ENCODE data around the gene ADPRM.
"Not testable (repeated sequence)": the region's sequence is repeated elsewhere in the genome, so short reads cannot be mapped to it uniquely, and the experiment has no call there.

Gene ADPRM

GRCh38 chr17:10716218-10716617, 18.8 kb downstream of the ADPRM start:
- in situ Hi-C loops (cut with HindIII; ENCODE audit: low pct_unique_long_range_greater_than_20kb, low sequenced_read_pairs): no loop called here
- TF ChIP-seq JUND (IDR thresholded peaks at IDR 0.05; ENCODE audit: low read depth): no peak
- DNase-seq (ENCODE audit: low read depth in 1 of 2, low spot score in 1 of 2): no peak

DNA sequence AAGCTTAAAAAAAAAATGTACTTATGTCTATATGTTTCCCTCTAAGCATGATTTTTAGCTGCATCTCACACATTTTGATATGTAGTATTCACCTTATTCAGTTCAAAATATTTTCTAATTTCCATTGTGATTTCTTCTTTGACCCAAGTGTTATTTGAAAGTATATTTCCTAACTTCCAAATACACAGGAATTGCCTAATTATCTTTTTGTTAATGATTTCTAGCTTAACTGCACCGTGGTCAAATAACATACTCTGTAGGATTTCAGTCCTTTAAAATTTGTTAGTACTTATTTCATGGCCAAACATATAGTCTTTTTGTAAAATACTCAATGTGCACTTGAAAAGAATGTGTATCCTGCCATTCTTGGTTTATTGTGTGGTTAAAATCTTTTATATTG, 21.2 kb downstream of the ADPRM start:
- no peak for TF ChIP-seq JUND (IDR thresholded peaks at IDR 0.05; ENCODE audit: low read depth)
- in situ Hi-C loops (cut with HindIII; ENCODE audit: low pct_unique_long_range_greater_than_20kb, low sequenced_read_pairs): no loop called here
- no peak for DNase-seq (ENCODE audit: low read depth in 1 of 2, low spot score in 1 of 2)

- TF ChIP-seq JUND (IDR thresholded peaks at IDR 0.05; ENCODE audit: low read depth): no peak
- in situ Hi-C loops (cut with HindIII; ENCODE audit: low pct_unique_long_range_greater_than_20kb, low sequenced_read_pairs): no loop called here
- DNase-seq (ENCODE audit: low read depth in 1 of 2, low spot score in 1 of 2): no peak
Measured at GRCh38 chr17:10724546-10725195, 27.3 kb downstream of the ADPRM start.

GRCh38 chr17:10725262-10725661, 27.9 kb downstream of the ADPRM start:
- DNase-seq (ENCODE audit: low read depth in 1 of 2, low spot score in 1 of 2): no peak
- TF ChIP-seq JUND (IDR thresholded peaks at IDR 0.05; ENCODE audit: low read depth): no peak
- in situ Hi-C loops (cut with HindIII; ENCODE audit: low pct_unique_long_range_greater_than_20kb, low sequenced_read_pairs): no loop called here

GRCh38 chr17:10726196-10726595, 28.8 kb downstream of the ADPRM start:
- TF ChIP-seq JUND (IDR thresholded peaks at IDR 0.05; ENCODE audit: low read depth): no peak
- in situ Hi-C loops (cut with HindIII; ENCODE audit: low pct_unique_long_range_greater_than_20kb, low sequenced_read_pairs): no loop called here

DNA sequence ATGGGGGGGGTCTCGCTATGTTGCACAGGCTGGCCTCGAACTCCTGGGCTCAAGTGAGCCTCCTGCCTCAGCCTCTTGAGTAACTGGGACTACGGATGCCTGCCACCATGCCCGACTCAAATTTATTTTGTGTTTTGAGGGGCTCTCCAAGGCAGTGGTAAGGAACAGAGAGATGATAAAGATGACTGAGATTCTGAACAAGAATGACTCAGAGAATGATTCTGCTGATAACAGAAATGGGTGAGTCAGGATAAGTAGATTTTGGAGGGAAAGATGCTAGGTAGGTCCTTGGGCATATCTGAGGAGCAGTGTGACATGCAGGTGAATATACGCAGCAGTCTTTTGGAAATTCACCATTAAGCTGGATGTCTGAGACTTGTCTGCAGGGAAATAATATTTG, 29.8 kb downstream of the ADPRM start:
- TF ChIP-seq JUND (IDR thresholded peaks at IDR 0.05; ENCODE audit: low read depth): no peak
- DNase-seq (ENCODE audit: low read depth in 1 of 2, low spot score in 1 of 2): no peak
- in situ Hi-C loops (cut with HindIII; ENCODE audit: low pct_unique_long_range_greater_than_20kb, low sequenced_read_pairs): no loop called here

More at GRCh38 chr17:10726196-10726595, 28.8 kb downstream of the ADPRM start:
- no peak for DNase-seq (ENCODE audit: low read depth in 1 of 2, low spot score in 1 of 2)

GRCh38 chr17:10728331-10728892, 31.0 kb downstream of the ADPRM start:
- no peak for DNase-seq (ENCODE audit: low read depth in 1 of 2, low spot score in 1 of 2)
- no peak for TF ChIP-seq JUND (IDR thresholded peaks at IDR 0.05; ENCODE audit: low read depth)
- in situ Hi-C loops (cut with HindIII; ENCODE audit: low pct_unique_long_range_greater_than_20kb, low sequenced_read_pairs): no loop called here

DNA sequence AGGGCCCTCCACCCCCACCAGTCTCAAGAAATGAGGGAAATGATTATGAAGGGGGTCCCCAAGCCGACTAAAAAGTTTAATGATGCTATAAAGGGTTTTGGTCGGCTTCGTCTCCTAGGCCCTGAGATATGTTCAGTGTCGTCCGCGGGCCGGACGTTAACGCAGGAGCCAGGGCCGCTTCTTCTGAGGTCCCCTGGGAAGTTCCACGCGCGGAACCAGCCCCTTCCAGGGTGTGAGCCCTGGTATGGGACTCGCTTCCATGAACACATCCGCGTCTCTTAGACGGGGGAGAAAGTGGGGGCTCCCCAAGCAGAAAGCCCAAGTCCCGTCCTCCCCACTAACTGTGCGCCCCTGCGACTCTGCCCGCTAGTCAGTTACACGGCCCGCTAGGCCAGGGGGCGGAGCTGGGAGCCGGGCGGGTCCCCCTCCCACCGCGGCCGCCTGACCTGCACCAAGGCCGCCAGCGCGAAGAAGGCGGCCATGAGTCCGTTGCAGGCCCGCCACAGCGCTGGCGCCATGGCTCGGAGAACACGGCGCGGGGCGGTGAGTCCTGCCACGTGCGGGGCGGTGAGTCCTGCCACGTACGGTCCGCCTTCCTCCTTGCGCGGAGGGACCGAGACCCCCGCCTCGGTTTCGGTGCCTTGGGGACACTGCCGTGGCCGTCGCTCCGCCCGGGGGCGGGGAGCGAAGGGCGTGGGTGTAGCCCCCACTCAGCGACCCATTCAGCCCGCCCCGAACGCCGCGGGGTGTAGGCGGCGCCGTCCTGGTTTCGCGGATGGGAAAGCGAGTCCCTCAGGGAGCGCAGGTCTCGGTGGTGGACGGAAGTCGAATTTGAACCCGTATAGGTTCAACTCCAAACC, 32.2 kb downstream of the ADPRM start, which contains the start of gene TMEM220:
Gene TMEM220, minus strand, starts transcription at position 690 of the 860 bp plus-strand sequence. Its CDS starts 172 bp downstream, at position 518.
- DNase-seq (ENCODE audit: low read depth in 1 of 2, low spot score in 1 of 2): no peak
- in situ Hi-C loops (cut with HindIII; ENCODE audit: low pct_unique_long_range_greater_than_20kb, low sequenced_read_pairs): no loop called here

GRCh38 chr17:10730247-10730646, 32.9 kb downstream of the ADPRM start:
- in situ Hi-C loops (cut with HindIII; ENCODE audit: low pct_unique_long_range_greater_than_20kb, low sequenced_read_pairs); DNase-seq (ENCODE audit: low read depth in 1 of 2, low spot score in 1 of 2): not testable (repeated sequence)

More for the DNA sequence above, 32.2 kb downstream of the ADPRM start, which contains the start of gene TMEM220:
- no peak for TF ChIP-seq JUND (IDR thresholded peaks at IDR 0.05; ENCODE audit: low read depth)

- in situ Hi-C loops (cut with HindIII; ENCODE audit: low pct_unique_long_range_greater_than_20kb, low sequenced_read_pairs): no loop called here
- no peak for DNase-seq (ENCODE audit: low read depth in 1 of 2, low spot score in 1 of 2)
- no peak for TF ChIP-seq JUND (IDR thresholded peaks at IDR 0.05; ENCODE audit: low read depth)
Measured at GRCh38 chr17:10731408-10731879, 34.0 kb downstream of the ADPRM start.

DNA sequence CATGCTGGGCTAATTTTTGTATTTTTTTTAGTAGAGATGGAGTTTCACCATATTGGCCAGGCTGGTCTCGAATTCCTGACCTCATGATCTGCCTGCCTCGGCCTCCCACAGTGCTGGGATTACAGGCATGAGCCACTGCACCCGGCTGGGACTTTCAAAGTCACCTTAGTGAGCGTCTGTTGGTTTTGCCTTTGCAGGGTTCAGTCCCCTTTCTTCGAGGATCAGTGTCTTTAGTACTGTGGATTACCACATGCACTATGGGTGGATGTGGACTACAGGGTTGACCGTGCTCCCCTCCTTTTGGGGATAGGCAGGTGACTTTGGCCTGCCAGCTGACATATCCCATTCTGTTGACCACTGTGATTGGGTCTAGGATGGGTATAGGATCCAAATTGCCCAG, 34.7 kb downstream of the ADPRM start:
- in situ Hi-C loops (cut with HindIII; ENCODE audit: low pct_unique_long_range_greater_than_20kb, low sequenced_read_pairs); DNase-seq (ENCODE audit: low read depth in 1 of 2, low spot score in 1 of 2): not testable (repeated sequence)

DNA sequence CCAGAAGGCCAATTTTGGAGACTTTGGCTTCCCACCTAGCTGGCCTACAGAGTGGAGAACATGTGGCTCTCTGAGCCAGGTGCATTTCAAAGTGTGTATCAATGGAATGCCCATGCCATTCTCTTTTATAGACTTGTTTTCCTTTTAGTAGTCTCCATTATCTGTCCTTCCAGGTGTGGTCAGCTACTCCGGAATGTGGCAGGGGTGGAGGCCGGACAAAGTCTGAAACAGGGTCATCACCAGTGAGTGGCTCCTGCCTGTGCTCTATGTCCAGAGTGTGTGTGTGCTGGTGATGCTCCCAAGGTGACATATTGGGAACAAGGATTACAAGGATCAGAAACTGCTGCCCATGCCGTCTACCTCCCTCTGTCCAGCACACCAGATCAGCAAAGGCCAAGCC, 36.3 kb downstream of the ADPRM start:
- TF ChIP-seq JUND (IDR thresholded peaks at IDR 0.05; ENCODE audit: low read depth): no peak
- in situ Hi-C loops (cut with HindIII; ENCODE audit: low pct_unique_long_range_greater_than_20kb, low sequenced_read_pairs): no loop called here
- no peak for DNase-seq (ENCODE audit: low read depth in 1 of 2, low spot score in 1 of 2)

- no peak for TF ChIP-seq JUND (IDR thresholded peaks at IDR 0.05; ENCODE audit: low read depth)
- DNase-seq (ENCODE audit: low read depth in 1 of 2, low spot score in 1 of 2): no peak
- in situ Hi-C loops (cut with HindIII; ENCODE audit: low pct_unique_long_range_greater_than_20kb, low sequenced_read_pairs): no loop called here
Measured at GRCh38 chr17:10735251-10735650, 37.9 kb downstream of the ADPRM start.
